ENCODE data around the gene NSD2.

DNA sequence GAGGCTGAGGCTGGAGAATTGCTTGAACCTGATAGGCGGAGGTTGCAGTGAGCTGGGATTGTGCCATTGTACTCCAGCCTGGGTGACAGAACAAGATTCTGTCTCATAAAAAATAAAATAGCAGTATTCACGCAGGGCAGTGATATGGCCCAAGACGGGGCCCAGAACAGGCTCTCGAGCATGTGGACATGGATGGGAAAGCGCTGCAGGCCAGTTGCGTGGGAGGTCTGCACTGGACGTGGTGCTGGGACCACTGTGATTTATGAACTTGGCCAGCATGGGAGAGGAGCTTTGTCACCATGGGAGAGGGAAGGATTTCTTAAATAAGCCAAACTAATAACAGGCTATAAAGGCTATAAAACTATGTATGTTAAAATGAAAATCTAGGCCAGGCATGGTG lies 51.6 kb downstream of the NSD2 start:
- TF ChIP-seq, protein P1, sequence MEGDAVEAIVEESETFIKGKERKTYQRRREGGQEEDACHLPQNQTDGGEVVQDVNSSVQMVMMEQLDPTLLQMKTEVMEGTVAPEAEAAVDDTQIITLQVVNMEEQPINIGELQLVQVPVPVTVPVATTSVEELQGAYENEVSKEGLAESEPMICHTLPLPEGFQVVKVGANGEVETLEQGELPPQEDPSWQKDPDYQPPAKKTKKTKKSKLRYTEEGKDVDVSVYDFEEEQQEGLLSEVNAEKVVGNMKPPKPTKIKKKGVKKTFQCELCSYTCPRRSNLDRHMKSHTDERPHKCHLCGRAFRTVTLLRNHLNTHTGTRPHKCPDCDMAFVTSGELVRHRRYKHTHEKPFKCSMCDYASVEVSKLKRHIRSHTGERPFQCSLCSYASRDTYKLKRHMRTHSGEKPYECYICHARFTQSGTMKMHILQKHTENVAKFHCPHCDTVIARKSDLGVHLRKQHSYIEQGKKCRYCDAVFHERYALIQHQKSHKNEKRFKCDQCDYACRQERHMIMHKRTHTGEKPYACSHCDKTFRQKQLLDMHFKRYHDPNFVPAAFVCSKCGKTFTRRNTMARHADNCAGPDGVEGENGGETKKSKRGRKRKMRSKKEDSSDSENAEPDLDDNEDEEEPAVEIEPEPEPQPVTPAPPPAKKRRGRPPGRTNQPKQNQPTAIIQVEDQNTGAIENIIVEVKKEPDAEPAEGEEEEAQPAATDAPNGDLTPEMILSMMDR (IDR thresholded peaks at IDR 0.05): no peak
- TF ChIP-seq POLR2A (IDR thresholded peaks at IDR 0.05) (no peak), POLR2AphosphoS5 (IDR thresholded peaks at IDR 0.05) (no peak), EP300 (IDR thresholded peaks at IDR 0.05) (no peak)

All from sigmoid colon (tissue), 4 donors.